ENCODE results near the gene ADAM12. TPM values are rescaled to one million over a fixed set of nuclear protein-coding genes. Genes with fewer than 3 reads are reported as not detected.

ADAM12 gene
- total and polyA plus RNA-seq, 10 of the 15 experiments (the other 5 are each of a cell fraction or from before 2014, with no cell fraction given): under 0.01 to 0.62 (median 0.04) TPM; not detected in 5

DNA sequence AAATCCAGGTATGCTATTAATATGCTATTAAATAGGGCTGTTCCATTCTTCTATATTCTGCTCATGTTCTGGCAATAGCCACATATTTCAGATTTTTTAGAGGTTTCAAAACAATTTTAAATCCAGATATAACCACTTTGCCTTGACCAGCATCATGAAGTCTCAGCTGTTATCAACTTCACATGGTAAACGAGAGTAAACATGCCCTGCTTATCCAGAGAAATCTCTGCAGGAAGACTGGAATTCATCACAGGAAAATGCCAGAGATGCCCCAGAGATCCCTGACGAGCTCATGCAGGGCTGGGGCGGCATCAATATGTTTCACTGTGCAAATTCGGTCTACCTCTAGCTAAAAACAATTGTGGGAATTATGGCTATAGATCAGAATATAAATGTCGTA is 365.4 kb downstream of the ADAM12 start (continued):
- TF ChIP-seq, protein P1, sequence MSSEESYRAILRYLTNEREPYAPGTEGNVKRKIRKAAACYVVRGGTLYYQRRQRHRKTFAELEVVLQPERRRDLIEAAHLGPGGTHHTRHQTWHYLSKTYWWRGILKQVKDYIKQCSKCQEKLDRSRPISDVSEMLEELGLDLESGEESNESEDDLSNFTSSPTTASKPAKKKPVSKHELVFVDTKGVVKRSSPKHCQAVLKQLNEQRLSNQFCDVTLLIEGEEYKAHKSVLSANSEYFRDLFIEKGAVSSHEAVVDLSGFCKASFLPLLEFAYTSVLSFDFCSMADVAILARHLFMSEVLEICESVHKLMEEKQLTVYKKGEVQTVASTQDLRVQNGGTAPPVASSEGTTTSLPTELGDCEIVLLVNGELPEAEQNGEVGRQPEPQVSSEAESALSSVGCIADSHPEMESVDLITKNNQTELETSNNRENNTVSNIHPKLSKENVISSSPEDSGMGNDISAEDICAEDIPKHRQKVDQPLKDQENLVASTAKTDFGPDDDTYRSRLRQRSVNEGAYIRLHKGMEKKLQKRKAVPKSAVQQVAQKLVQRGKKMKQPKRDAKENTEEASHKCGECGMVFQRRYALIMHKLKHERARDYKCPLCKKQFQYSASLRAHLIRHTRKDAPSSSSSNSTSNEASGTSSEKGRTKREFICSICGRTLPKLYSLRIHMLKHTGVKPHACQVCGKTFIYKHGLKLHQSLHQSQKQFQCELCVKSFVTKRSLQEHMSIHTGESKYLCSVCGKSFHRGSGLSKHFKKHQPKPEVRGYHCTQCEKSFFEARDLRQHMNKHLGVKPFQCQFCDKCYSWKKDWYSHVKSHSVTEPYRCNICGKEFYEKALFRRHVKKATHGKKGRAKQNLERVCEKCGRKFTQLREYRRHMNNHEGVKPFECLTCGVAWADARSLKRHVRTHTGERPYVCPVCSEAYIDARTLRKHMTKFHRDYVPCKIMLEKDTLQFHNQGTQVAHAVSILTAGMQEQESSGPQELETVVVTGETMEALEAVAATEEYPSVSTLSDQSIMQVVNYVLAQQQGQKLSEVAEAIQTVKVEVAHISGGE (CRISPR knock-in tag; IDR thresholded peaks at IDR 0.05): no peak
- no peak for TF ChIP-seq IKZF1 (conservative IDR thresholded peaks at IDR 0.05)
- TF ChIP-seq NFXL1 (IDR thresholded peaks at IDR 0.05; ENCODE audit: borderline replicate concordance): no peak
- no peak for TF ChIP-seq NFIC (IDR thresholded peaks at IDR 0.05; ENCODE audit: low read depth, low read length)

- intact Hi-C loops (cut with micrococcal nuclease; ENCODE audit: unreplicated experiment): no loop called here
- POLR2A ChIA-PET: no interaction called here
Observed at GRCh38 chr10:126021833-126022500, 366.3 kb downstream of the ADAM12 start.

More at GRCh38 chr10:126021833-126022500, 366.3 kb downstream of the ADAM12 start:
- ChIA-PET CTCF (no interaction called here), SMC1A (ENCODE audit: uncharacterized antibody, unreplicated experiment) (no interaction called here), RAD21 (ENCODE audit: unreplicated experiment) (no interaction called here)
- no peak overlapping the region for H2AFZ ChIP-seq (ENCODE audit: control insufficient read depth, low read depth, low read length)
- H3K4me2 ChIP-seq (ENCODE audit: control insufficient read depth, insufficient read depth): no peak overlapping the region
- H3K9ac ChIP-seq (ENCODE audit: control insufficient read depth, insufficient read depth, low read length): no peak overlapping the region
- no peaks in the 10 kb centered on the region for H3K36me3 ChIP-seq (ENCODE audit: control insufficient read depth in 2 of 2, insufficient read depth in 2 of 2, low read length in 1 of 2)
- TF ChIP-seq BCL3 (IDR thresholded peaks at IDR 0.05; ENCODE audit: borderline replicate concordance, insufficient read depth, low read depth, low read length, poor library complexity, severe bottlenecking): peak; percentile 58
- no peak for TF ChIP-seq ETV6 (conservative IDR thresholded peaks at IDR 0.05 in 1 of 2, IDR thresholded peaks at IDR 0.05 in 1 of 2; ENCODE audit: borderline replicate concordance in 1 of 2, low read depth in 1 of 2)
- no peak for TF ChIP-seq EZH2 (IDR thresholded peaks at IDR 0.05; ENCODE audit: borderline replicate concordance, control insufficient read depth, low read depth, low read length)
- H3K27ac ChIP-seq (ENCODE audit: control insufficient read depth, insufficient read depth): no peak overlapping the region
- no peak for ATAC-seq
- no peak for DNase-seq (ENCODE audit: low read depth, low spot score)
- no peaks in the 10 kb centered on the region for H3K9me3 ChIP-seq (replicated peaks; ENCODE audit: control insufficient read depth, insufficient read depth, low read length)
- in situ Hi-C loops (cut with MboI): no loop called here
- H3K4me3 ChIP-seq: no peak overlapping the region
- no TSS peak for BruUV-seq (replicated peaks)
- no peak for FAIRE-seq
- no peaks in the 10 kb centered on the region for H3K4me1 ChIP-seq (ENCODE audit: control insufficient read depth, insufficient read depth, low read length)
- H3K27me3 ChIP-seq (replicated peaks in 1 of 2; ENCODE audit: control insufficient read depth in 2 of 2, insufficient read depth in 2 of 2, low read length in 1 of 2): no peaks in the 10 kb centered on the region
- H4K20me1 ChIP-seq (ENCODE audit: control insufficient read depth, insufficient read depth): no peaks in the 10 kb centered on the region
- 38% methylated on average over 5 of the region's 5 CpGs for WGBS (ENCODE audit: insufficient coverage, insufficient replicate concordance, low lambda C conversion rate, missing lambda C conversion rate)
- no peaks in the 10 kb centered on the region for H3K79me2 ChIP-seq (ENCODE audit: control insufficient read depth, insufficient read depth, low read length)

Data from GM12878 (cell line).